GM18868 (cell line): ENCODE results near the gene TAF6.

Experiments
- ATAC-seq: cut with Tn5 transposase; IDR thresholded peaks from one replicate; pipeline ENCODE4 v1.9.1; 2021; ENCODE audit warnings: mild to moderate bottlenecking, moderate library complexity; ENCODE audit not compliant: unreplicated experiment

The TAF6 gene

GRCh38 chr7:100119072-100119969 lies at the start of gene TAF6, which contains the start of gene CNPY4:
TSS of gene TAF6 (minus strand) at chr7:100119358. CDS start at chr7:100114209, 5,149 bp downstream.
TSS of gene CNPY4 (plus strand) at chr7:100119634. CDS start at chr7:100119745, 111 bp downstream.
- peak; percentile 67 for ATAC-seq

- ATAC-seq: no peak
Measured at GRCh38 chr7:100167912-100168323, 48.8 kb upstream of the TAF6 start.

GRCh38 chr7:100166970-100167911 lies 48.1 kb upstream of the TAF6 start:
- no peak for ATAC-seq

GRCh38 chr7:100166317-100166940 lies 47.3 kb upstream of the TAF6 start:
- no peak for ATAC-seq

- no peak for ATAC-seq
Measured at GRCh38 chr7:100163871-100164270, 44.7 kb upstream of the TAF6 start.

- ATAC-seq: no peak
Measured at GRCh38 chr7:100163006-100163531, 43.9 kb upstream of the TAF6 start.

GRCh38 chr7:100160067-100160466 lies 40.9 kb upstream of the TAF6 start:
- ATAC-seq: no peak

GRCh38 chr7:100159099-100159623 lies 40.0 kb upstream of the TAF6 start:
- ATAC-seq: no peak

GRCh38 chr7:100158229-100159098 lies 39.3 kb upstream of the TAF6 start, which contains the start of gene TRAPPC14:
TSS of gene TRAPPC14 (minus strand) at chr7:100158723. CDS start at chr7:100158499, 224 bp downstream.
- peak; percentile 70 for ATAC-seq

GRCh38 chr7:100157334-100158228 lies 38.4 kb upstream of the TAF6 start:
- ATAC-seq: no peak

GRCh38 chr7:100157069-100157333 lies 37.8 kb upstream of the TAF6 start:
- no peak for ATAC-seq

- ATAC-seq: peak; percentile 39
Measured at GRCh38 chr7:100156331-100157068, 37.3 kb upstream of the TAF6 start.

- no peak for ATAC-seq
Measured at GRCh38 chr7:100155553-100156317, 36.6 kb upstream of the TAF6 start.

GRCh38 chr7:100154651-100155491 lies 35.7 kb upstream of the TAF6 start:
- no peak for ATAC-seq

- no peak for ATAC-seq
Measured at GRCh38 chr7:100153708-100154535, 34.8 kb upstream of the TAF6 start.
